DOHH2 (cell line): ENCODE data around the gene DNAH6.

Experiments
- H3F3A ChIP-seq: fragments of 200-600 bp; sonication (generic), shearing (Covaris generic); 2 replicates; pipeline ENCODE4 v1.6.0; 2016; ENCODE audit warnings: antibody characterized with exemption, mild to moderate bottlenecking; ENCODE audit not compliant: control insufficient read depth, insufficient read depth
- H3K27ac ChIP-seq: fragments of 200-600 bp; sonication (generic); 2 replicates; pipeline ENCODE4 v1.5.1; 2014; ENCODE audit warnings: low read depth, mild to moderate bottlenecking, low read length, moderate library complexity
- H3K27me3 ChIP-seq: fragments of 200-600 bp; sonication (generic); 2 replicates; pipeline ENCODE4 v1.6.1; 2014; ENCODE audit warnings: mild to moderate bottlenecking, low read length, mixed read lengths; ENCODE audit not compliant: control insufficient read depth
- H3K36me3 ChIP-seq: fragments of 200-600 bp; sonication (generic); 2 replicates; pipeline ENCODE4 v1.6.1; 2014; ENCODE audit warnings: mild to moderate bottlenecking, low read length, moderate library complexity, mixed read lengths; ENCODE audit not compliant: control insufficient read depth
- H3K4me1 ChIP-seq: fragments of 200-600 bp; sonication (generic); 2 replicates; pipeline ENCODE4 v1.6.1; 2014; ENCODE audit warnings: mild to moderate bottlenecking, low read length, mixed read lengths; ENCODE audit not compliant: control insufficient read depth
- H3K4me2 ChIP-seq: fragments of 200-600 bp; sonication (generic); 2 replicates; pipeline ENCODE4 v1.6.0; 2014; ENCODE audit warnings: mild to moderate bottlenecking, low read length, moderate library complexity
- H3K4me3 ChIP-seq: fragments of 200-600 bp; sonication (generic); 2 replicates; pipeline ENCODE4 v1.5.1; 2014; ENCODE audit warnings: mild to moderate bottlenecking, low read length, mixed read lengths
- H3K79me2 ChIP-seq: fragments of 200-600 bp; sonication (generic); 2 replicates; pipeline ENCODE4 v1.6.1; 2014; ENCODE audit warnings: mild to moderate bottlenecking, low read length, mixed read lengths; ENCODE audit not compliant: control insufficient read depth
- H3K9me2 ChIP-seq: fragments of 200-600 bp; sonication (generic); replicated peaks from 2 replicates; pipeline ENCODE4 v1.6.1; 2014; ENCODE audit warnings: mild to moderate bottlenecking, low read length, mixed read lengths; ENCODE audit not compliant: control insufficient read depth
- H3K9me3 ChIP-seq: fragments of 200-600 bp; sonication (generic); 2 replicates; pipeline ENCODE4 v1.6.1; 2014; ENCODE audit warnings: antibody characterized with exemption, low read length, mixed read lengths; ENCODE audit not compliant: control insufficient read depth, insufficient read depth
- H4K20me1 ChIP-seq: fragments of 200-600 bp; sonication (generic); 2 replicates; pipeline ENCODE4 v1.6.0; 2014; ENCODE audit warnings: low read depth, mild to moderate bottlenecking, antibody characterized with exemption, low read length, moderate library complexity; ENCODE audit not compliant: control insufficient read depth, insufficient read depth
- EZH2phosphoT487 ChIP-seq: fragments of 200-600 bp; sonication (generic); IDR thresholded peaks from 2 replicates; pipeline ENCODE4 v1.6.1; 2017; ENCODE audit warnings: borderline replicate concordance, mild to moderate bottlenecking, antibody characterized with exemption, low read length, moderate library complexity, mixed read lengths
- TF ChIP-seq, protein P1 (sequence below): fragments of 200-600 bp; sonication (generic); IDR thresholded peaks from one replicate; pipeline ENCODE4 v1.5.1; 2014; ENCODE audit warnings: antibody characterized with exemption, mild to moderate bottlenecking, low read depth, low read length; ENCODE audit not compliant: poor library complexity, severe bottlenecking

DNAH6 gene

GRCh38 chr2:84786601-84787000 lies 270.3 kb downstream of the DNAH6 start:
- Histone ChIP-seq H3K9me2 (no peaks in the 10 kb centered on the region), H3K79me2 (no peaks in the 10 kb centered on the region), H4K20me1 (no peaks in the 10 kb centered on the region), H3K4me3 (no peak overlapping the region), H3F3A (no peaks in the 10 kb centered on the region), H3K4me1 (peaks cover 15% of the 10 kb centered on the region), H3K27me3 (no peaks in the 10 kb centered on the region), H3K27ac (no peak overlapping the region), H3K9me3 (no peaks in the 10 kb centered on the region), H3K36me3 (no peaks in the 10 kb centered on the region), H3K4me2 (no peak overlapping the region)
- no peak for TF ChIP-seq EZH2phosphoT487
- TF ChIP-seq, protein P1, sequence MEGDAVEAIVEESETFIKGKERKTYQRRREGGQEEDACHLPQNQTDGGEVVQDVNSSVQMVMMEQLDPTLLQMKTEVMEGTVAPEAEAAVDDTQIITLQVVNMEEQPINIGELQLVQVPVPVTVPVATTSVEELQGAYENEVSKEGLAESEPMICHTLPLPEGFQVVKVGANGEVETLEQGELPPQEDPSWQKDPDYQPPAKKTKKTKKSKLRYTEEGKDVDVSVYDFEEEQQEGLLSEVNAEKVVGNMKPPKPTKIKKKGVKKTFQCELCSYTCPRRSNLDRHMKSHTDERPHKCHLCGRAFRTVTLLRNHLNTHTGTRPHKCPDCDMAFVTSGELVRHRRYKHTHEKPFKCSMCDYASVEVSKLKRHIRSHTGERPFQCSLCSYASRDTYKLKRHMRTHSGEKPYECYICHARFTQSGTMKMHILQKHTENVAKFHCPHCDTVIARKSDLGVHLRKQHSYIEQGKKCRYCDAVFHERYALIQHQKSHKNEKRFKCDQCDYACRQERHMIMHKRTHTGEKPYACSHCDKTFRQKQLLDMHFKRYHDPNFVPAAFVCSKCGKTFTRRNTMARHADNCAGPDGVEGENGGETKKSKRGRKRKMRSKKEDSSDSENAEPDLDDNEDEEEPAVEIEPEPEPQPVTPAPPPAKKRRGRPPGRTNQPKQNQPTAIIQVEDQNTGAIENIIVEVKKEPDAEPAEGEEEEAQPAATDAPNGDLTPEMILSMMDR, result no peak

DNA sequence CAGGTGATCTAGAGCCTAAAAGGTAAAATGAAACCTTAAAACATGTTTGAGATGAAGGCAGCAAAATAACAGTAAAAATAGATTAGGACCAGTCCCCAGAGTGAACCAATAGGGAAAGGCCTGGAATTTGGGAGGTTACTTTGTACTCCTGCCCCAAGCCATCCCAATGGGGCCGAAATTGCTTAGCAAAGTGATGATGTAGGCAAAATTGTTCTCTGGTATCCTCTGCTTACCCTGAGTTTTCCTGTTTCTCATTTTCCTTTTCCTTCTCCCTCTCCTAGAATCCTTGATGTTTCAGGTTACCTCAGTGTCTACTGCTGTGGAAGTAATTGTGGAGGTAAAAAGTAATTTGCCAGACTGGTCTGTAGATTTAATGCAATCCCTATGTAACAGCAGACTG lies 271.7 kb downstream of the DNAH6 start:
- Histone ChIP-seq H3K27me3 (no peaks in the 10 kb centered on the region), H3K79me2 (no peaks in the 10 kb centered on the region), H3K4me2 (no peak overlapping the region), H3K9me3 (no peaks in the 10 kb centered on the region), H3K4me3 (no peak overlapping the region), H3F3A (no peaks in the 10 kb centered on the region), H3K4me1 (peaks cover under 1% of the 10 kb centered on the region), H3K9me2 (no peaks in the 10 kb centered on the region), H3K36me3 (no peaks in the 10 kb centered on the region), H3K27ac (no peak overlapping the region), H4K20me1 (no peaks in the 10 kb centered on the region)
- TF ChIP-seq EZH2phosphoT487, result no peak
- TF ChIP-seq, protein P1, result no peak

- TF ChIP-seq, protein P1, result no peak
- no peak for TF ChIP-seq EZH2phosphoT487
- Histone ChIP-seq H3F3A (no peaks in the 10 kb centered on the region), H3K79me2 (no peaks in the 10 kb centered on the region), H3K4me1 (no peaks in the 10 kb centered on the region), H3K9me2 (no peaks in the 10 kb centered on the region), H3K36me3 (no peaks in the 10 kb centered on the region), H3K27me3 (no peaks in the 10 kb centered on the region), H3K9me3 (no peaks in the 10 kb centered on the region), H3K4me2 (no peak overlapping the region), H3K4me3 (no peak overlapping the region), H4K20me1 (no peaks in the 10 kb centered on the region), H3K27ac (no peak overlapping the region)
Measured at GRCh38 chr2:84788498-84788897, 272.2 kb downstream of the DNAH6 start.
